GM10266 (cell line): ENCODE measurements around the gene PLPP6.

Experiments
- DNase-seq: peaks from one replicate; pipeline ENCODE4 v3.0.0; 2012; ENCODE audit errors: extremely low spot score
- TF ChIP-seq, protein P1 (sequence below): IDR thresholded peaks from 2 replicates; pipeline ENCODE4 v1.5.1; 2012; ENCODE audit warnings: mild to moderate bottlenecking, low read depth; ENCODE audit not compliant: control insufficient read depth, insufficient read depth; ENCODE audit errors: missing control alignments

Gene PLPP6

DNA sequence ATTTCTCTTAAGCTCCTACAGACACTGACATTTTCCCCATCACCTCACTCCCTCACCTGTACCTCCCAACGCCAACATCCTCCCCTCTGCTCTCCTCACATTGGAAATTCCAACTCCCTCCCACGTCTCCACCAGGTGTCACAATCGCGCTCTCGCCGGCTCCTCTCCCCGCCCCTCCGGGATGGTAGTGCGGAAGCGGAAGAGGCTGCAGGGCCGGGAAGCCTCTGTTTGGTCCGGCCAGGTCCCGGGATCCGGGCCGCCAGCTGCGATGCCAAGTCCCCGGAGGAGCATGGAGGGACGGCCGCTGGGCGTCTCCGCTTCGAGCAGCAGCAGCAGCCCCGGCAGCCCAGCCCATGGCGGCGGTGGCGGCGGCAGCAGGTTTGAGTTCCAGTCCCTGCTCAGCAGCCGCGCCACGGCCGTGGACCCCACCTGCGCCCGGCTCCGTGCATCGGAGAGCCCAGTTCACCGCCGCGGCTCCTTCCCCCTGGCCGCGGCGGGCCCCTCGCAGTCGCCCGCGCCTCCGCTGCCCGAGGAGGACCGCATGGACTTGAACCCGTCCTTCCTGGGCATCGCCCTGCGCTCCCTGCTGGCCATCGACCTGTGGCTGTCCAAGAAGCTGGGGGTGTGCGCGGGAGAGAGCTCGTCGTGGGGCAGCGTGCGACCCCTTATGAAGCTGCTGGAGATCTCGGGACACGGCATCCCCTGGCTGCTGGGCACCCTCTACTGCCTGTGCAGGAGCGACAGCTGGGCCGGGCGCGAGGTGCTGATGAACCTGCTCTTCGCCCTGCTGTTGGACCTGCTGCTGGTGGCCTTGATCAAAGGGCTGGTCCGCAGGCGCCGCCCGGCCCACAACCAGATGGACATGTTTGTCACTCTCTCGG lies at the start of gene PLPP6:
Gene PLPP6 (plus strand): TSS at position 187 of the 881 bp plus-strand sequence. CDS start 82 bp downstream, at position 269.
- peak; percentile 85 for DNase-seq
- TF ChIP-seq, protein P1, sequence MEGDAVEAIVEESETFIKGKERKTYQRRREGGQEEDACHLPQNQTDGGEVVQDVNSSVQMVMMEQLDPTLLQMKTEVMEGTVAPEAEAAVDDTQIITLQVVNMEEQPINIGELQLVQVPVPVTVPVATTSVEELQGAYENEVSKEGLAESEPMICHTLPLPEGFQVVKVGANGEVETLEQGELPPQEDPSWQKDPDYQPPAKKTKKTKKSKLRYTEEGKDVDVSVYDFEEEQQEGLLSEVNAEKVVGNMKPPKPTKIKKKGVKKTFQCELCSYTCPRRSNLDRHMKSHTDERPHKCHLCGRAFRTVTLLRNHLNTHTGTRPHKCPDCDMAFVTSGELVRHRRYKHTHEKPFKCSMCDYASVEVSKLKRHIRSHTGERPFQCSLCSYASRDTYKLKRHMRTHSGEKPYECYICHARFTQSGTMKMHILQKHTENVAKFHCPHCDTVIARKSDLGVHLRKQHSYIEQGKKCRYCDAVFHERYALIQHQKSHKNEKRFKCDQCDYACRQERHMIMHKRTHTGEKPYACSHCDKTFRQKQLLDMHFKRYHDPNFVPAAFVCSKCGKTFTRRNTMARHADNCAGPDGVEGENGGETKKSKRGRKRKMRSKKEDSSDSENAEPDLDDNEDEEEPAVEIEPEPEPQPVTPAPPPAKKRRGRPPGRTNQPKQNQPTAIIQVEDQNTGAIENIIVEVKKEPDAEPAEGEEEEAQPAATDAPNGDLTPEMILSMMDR, result peak; percentile 69

GRCh38 chr9:4614627-4615026 lies 47.5 kb upstream of the PLPP6 start:
- TF ChIP-seq, protein P1, result no peak
- no peak for DNase-seq

DNA sequence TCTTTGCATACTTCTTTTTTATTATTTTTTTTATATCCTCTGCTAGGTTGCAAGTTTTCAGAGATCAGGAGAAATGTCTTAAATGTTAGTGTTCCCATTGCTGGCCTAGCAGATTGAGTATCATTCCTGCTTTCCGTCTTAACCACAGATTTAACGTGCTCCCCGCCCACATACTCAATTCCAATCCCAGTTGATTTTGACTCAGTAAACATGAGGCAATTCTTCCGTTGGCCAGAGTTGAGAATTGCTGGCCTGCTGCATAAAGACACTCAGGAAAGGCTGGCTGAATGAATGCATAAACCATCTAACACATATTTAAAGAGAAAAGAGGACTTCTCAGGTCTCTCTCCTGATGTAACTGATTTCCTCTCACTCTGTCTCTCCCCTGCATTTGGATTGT lies 46.8 kb upstream of the PLPP6 start:
- DNase-seq, result no peak
- TF ChIP-seq, protein P1, result no peak

GRCh38 chr9:4615778-4616177 lies 46.3 kb upstream of the PLPP6 start:
- TF ChIP-seq, protein P1, result no peak

GRCh38 chr9:4617752-4618151 lies 44.3 kb upstream of the PLPP6 start:
- no peak for DNase-seq
- TF ChIP-seq, protein P1, result no peak

More at GRCh38 chr9:4615778-4616177, 46.3 kb upstream of the PLPP6 start:
- DNase-seq, result no peak

- DNase-seq, result no peak
- TF ChIP-seq, protein P1, result no peak
These were observed 43.4 kb upstream of the PLPP6 start for GRCh38 chr9:4618700-4619099.
